ENCODE data around the gene SNN. TPM values are rescaled to one million over a fixed set of nuclear protein-coding genes. Genes with fewer than 3 reads are reported as not detected.

The SNN gene
- total RNA-seq, 3 donors from 2014 or later = 2.3 to 22.1 (median 4.2) TPM

DNA sequence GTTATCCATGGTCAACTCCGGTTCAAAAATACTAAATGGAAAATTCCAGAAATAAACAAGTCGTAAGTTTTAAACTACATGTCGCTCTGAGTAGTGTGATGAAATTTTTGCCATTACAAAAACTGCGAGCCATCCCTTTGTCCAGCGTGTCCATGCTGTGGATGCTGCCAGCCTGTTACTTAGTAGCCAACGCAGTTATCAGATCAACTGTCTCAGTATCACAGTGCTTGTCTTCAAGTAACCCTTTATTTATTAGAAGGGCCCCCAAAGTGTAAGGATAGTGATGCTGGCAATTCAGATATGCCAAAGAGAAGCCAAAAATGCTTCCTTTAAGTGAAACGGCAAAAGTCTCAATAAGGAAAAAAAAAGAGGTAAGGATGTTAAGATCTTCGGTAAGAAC, 23.9 kb downstream of the SNN start:
- no peaks in the 10 kb centered on the region for H3K9me3 ChIP-seq
- ATAC-seq (no peak), DNase-seq (no peak)
- H3K4me1 ChIP-seq (ENCODE audit: low read depth) = peaks cover 5% of the 10 kb centered on the region
- no peak overlapping the region for H3K4me3 ChIP-seq
- intact Hi-C loops (cut with DNase I, micrococcal nuclease) = no loop called here
- H3K36me3 ChIP-seq (ENCODE audit: low read depth) = peaks cover 14% of the 10 kb centered on the region
- TF ChIP-seq, protein P1, sequence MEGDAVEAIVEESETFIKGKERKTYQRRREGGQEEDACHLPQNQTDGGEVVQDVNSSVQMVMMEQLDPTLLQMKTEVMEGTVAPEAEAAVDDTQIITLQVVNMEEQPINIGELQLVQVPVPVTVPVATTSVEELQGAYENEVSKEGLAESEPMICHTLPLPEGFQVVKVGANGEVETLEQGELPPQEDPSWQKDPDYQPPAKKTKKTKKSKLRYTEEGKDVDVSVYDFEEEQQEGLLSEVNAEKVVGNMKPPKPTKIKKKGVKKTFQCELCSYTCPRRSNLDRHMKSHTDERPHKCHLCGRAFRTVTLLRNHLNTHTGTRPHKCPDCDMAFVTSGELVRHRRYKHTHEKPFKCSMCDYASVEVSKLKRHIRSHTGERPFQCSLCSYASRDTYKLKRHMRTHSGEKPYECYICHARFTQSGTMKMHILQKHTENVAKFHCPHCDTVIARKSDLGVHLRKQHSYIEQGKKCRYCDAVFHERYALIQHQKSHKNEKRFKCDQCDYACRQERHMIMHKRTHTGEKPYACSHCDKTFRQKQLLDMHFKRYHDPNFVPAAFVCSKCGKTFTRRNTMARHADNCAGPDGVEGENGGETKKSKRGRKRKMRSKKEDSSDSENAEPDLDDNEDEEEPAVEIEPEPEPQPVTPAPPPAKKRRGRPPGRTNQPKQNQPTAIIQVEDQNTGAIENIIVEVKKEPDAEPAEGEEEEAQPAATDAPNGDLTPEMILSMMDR (IDR thresholded peaks at IDR 0.05) = no peak

DNA sequence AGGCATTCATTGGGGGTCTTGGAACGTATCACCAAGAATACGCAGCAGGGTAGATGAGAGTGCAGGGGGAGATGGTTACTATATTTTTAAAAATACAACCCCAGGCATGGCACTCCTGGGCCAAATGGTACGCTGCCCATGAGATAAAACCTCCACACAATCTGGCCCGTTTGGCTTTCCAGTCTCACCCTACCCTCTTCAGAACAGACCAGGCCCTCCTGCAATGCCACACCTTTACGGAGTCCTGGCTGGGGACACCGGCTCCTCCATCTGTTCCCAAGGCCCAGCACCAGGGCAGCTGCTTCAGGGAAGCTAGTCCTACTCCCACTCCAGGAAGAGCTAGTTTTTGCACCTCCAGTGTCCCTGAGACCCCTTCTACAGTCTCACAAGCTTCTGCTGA, 24.4 kb downstream of the SNN start:
- H3K36me3 ChIP-seq (ENCODE audit: low read depth) = peaks cover 12% of the 10 kb centered on the region
- intact Hi-C loops (cut with DNase I, micrococcal nuclease) = no loop called here
- H3K4me3 ChIP-seq = no peak overlapping the region
- TF ChIP-seq, protein P1 (IDR thresholded peaks at IDR 0.05) = no peak
- H3K4me1 ChIP-seq (ENCODE audit: low read depth) = peaks cover 5% of the 10 kb centered on the region
- DNase-seq (no peak), ATAC-seq (no peak)
- no peaks in the 10 kb centered on the region for H3K9me3 ChIP-seq

DNA sequence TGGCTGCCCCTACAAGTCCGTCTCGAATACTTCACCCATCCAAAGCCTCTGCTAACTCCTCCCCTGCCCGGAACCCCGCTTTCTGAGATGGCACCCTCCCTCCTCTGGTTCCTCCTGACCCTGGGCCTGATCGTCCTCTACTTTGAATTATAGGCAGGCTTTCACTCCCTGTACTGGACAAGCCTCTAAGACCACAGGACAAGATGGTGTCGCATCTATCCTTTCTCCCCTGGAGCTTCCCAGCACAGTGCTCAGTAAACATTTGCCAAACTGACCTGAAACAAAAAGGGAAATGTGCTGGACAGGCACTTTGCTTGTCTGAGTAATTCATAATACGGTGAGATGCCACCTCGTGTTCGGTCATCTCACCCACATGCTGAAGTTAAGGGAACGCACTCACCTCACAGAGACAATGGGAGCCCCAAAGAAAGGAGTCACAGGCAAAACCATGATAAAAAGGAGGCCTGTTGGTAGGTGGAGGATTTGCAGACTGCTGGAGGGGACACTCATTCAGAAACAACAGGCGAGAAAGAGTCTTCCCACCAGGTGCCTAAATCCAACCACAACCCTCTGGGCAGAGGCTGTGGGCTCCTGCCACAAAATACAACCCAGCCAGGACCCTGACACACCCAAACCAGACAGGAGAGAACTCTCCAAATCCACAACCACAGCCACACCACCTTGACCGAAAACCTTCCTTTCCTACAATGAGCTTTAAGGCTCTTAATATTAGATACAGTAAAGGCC, 28.2 kb downstream of the SNN start:
- no peak for ATAC-seq
- intact Hi-C loops (cut with DNase I, micrococcal nuclease) = no loop called here
- H3K4me3 ChIP-seq = no peak overlapping the region
- no peaks in the 10 kb centered on the region for H3K9me3 ChIP-seq
- H3K4me1 ChIP-seq (ENCODE audit: low read depth) = no peaks in the 10 kb centered on the region
- peaks cover 4% of the 10 kb centered on the region for H3K36me3 ChIP-seq (ENCODE audit: low read depth)
- DNase-seq = no peak
- TF ChIP-seq, protein P1 (IDR thresholded peaks at IDR 0.05) = no peak

DNA sequence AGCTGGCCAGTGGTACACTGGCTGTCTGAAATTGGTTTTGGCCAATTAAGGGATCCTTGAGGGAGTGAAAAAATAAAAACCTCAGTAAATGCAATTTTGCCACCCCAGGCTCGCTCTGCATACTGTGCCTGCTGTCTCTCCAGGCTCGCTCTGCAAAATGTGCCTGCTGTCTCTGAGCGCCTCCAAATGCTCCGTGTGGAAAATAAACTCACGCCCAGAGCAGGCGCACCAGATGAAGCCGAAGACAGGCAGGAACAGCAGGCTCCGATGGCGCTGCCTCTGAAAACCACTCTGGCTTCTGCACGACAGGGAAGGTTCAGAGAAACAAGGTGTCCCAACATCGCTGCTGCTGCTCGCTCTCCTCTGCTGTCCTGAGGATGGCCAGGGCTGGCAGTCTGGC, 29.1 kb downstream of the SNN start:
- Histone ChIP-seq H3K9me3 (no peaks in the 10 kb centered on the region), H3K4me3 (no peak overlapping the region), H3K36me3 (ENCODE audit: low read depth) (no peaks in the 10 kb centered on the region), H3K4me1 (ENCODE audit: low read depth) (no peaks in the 10 kb centered on the region)
- intact Hi-C loops (cut with DNase I, micrococcal nuclease) = no loop called here
- ATAC-seq = no peak
- no peak for DNase-seq
- TF ChIP-seq, protein P1 (IDR thresholded peaks at IDR 0.05) = no peak

DNA sequence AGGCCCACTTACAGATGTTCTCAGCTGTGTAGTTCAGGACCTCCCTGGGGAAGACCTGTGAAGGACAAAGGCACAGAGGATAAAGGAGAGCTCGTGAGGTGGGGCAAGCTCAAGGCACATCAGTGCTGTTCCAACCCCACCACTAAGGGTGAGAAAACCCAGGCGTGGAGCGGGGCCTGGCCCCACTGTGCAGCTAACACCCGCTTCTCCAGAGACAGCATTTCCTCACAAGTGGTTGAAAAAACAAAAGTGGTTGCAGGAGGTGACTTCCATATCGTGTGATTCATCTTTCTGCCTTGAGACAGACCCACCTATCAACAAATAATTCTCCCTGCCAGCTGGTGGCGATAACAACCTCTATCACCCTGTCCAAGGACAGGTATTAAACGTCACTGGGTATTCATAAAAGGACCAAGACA, 30.0 kb downstream of the SNN start:
- ATAC-seq (peak; percentile 49), DNase-seq (no peak)
- Histone ChIP-seq H3K36me3 (ENCODE audit: low read depth) (no peaks in the 10 kb centered on the region), H3K9me3 (no peaks in the 10 kb centered on the region), H3K4me1 (ENCODE audit: low read depth) (no peaks in the 10 kb centered on the region), H3K4me3 (no peak overlapping the region)
- intact Hi-C loops (cut with DNase I, micrococcal nuclease) = no loop called here
- TF ChIP-seq, protein P1 (IDR thresholded peaks at IDR 0.05) = no peak

Measured in mucosa of descending colon (tissue), 3 donors.